HG02623 (cell line): Measurements from ENCODE around the gene KRTAP21-3.

Source experiments
- ATAC-seq: cut with Tn5 transposase; IDR thresholded peaks from one replicate; pipeline ENCODE4 v1.9.1; 2021; ENCODE audit warnings: moderate library complexity; ENCODE audit not compliant: unreplicated experiment

The KRTAP21-3 gene

DNA sequence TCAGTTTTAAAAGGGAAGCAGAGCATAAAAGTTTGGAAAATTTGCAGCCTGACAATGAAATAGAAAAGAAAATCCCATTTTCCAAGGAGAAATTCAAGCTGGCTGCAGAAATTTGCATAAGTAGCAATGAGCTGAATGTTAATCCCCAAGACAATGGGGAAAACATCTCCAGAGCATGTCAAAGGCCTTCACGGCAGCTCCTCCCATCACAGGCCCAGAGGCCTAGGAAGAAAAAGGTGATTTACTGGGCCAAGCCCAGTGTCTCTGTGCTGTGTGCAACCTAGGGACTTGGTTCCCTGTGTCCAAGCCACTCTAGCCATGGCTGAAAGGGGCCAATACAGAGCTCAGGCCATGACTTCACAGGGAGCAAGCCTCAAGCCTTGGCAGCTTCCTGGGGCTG lies 49.8 kb downstream of the KRTAP21-3 start:
- ATAC-seq: no peak
